Measurements from ENCODE around the gene ACER2. TPM values are rescaled to one million over a fixed set of nuclear protein-coding genes. Genes with fewer than 3 reads are reported as not detected.

Gene ACER2
- total RNA-seq, 1 donor from 2014 or later, result 7.4 TPM

GRCh38 chr9:19485193-19485592, 76.4 kb downstream of the ACER2 start:
- Mint-ChIP-seq H3K9me3 (ENCODE audit: unreplicated experiment) (no peaks in the 10 kb centered on the region), H3K27me3 (ENCODE audit: low read depth, unreplicated experiment) (peaks cover 3% of the 10 kb centered on the region), H3K36me3 (ENCODE audit: low read depth, unreplicated experiment) (no peaks in the 10 kb centered on the region), H3K4me3 (ENCODE audit: unreplicated experiment) (no peak overlapping the region), H3K4me1 (ENCODE audit: low read depth, unreplicated experiment) (peaks cover 4% of the 10 kb centered on the region), H3K27ac (ENCODE audit: unreplicated experiment) (no peak overlapping the region)
- no peak overlapping the region for H2AFZ ChIP-seq (ENCODE audit: low read depth, low read length)
- H3K4me3 ChIP-seq (ENCODE audit: insufficient read depth, low read depth, low read length), result no peak overlapping the region
- no peaks in the 10 kb centered on the region for H4K20me1 ChIP-seq (ENCODE audit: insufficient read depth, low read length)
- DNase-seq (ENCODE audit: low read depth) (no peak), FAIRE-seq (no peak)
- H3K9ac ChIP-seq (ENCODE audit: low read length), result no peak overlapping the region
- no peak overlapping the region for H3K4me2 ChIP-seq (ENCODE audit: low read length)
- H3K4me1 ChIP-seq (ENCODE audit: insufficient read depth, low read length), result no peaks in the 10 kb centered on the region
- H3K36me3 ChIP-seq (ENCODE audit: insufficient read depth, low read length), result no peaks in the 10 kb centered on the region
- no peak overlapping the region for H3K27ac ChIP-seq (ENCODE audit: low read depth, low read length)
- H3K27me3 ChIP-seq (ENCODE audit: insufficient read depth, low read length), result peaks cover 3% of the 10 kb centered on the region
- H3K9me3 ChIP-seq (ENCODE audit: insufficient read depth, low read depth, low read length), result no peaks in the 10 kb centered on the region
- TF ChIP-seq, protein P1, sequence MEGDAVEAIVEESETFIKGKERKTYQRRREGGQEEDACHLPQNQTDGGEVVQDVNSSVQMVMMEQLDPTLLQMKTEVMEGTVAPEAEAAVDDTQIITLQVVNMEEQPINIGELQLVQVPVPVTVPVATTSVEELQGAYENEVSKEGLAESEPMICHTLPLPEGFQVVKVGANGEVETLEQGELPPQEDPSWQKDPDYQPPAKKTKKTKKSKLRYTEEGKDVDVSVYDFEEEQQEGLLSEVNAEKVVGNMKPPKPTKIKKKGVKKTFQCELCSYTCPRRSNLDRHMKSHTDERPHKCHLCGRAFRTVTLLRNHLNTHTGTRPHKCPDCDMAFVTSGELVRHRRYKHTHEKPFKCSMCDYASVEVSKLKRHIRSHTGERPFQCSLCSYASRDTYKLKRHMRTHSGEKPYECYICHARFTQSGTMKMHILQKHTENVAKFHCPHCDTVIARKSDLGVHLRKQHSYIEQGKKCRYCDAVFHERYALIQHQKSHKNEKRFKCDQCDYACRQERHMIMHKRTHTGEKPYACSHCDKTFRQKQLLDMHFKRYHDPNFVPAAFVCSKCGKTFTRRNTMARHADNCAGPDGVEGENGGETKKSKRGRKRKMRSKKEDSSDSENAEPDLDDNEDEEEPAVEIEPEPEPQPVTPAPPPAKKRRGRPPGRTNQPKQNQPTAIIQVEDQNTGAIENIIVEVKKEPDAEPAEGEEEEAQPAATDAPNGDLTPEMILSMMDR (IDR thresholded peaks at IDR 0.05; ENCODE audit: insufficient read depth, low read depth, low read length), result no peak
- no peak for TF ChIP-seq EZH2 (IDR thresholded peaks at IDR 0.05; ENCODE audit: insufficient read depth, low read length)
- H3K79me2 ChIP-seq (ENCODE audit: insufficient read depth, low read length), result no peaks in the 10 kb centered on the region

DNA sequence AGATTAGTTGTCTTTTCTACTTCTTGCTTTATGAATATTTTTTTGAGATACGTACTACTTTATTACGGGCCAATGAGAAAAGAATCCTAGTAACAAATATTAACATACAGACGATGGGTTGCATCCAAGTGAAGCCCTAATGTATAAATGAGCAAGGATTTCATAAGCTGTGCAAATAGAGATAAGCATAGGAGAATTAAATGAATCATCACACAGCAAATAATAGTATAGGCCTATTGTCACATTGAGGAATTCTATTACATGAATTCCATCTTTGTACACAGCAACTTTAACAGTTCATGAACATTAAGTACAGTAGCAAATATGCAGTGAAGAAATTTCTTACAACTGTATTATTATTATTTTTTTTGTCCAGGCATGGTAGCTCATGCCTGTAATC, 78.0 kb downstream of the ACER2 start:
- H3K27ac ChIP-seq (ENCODE audit: low read depth, low read length), result no peak overlapping the region
- no peak overlapping the region for H3K9ac ChIP-seq (ENCODE audit: low read length)

GRCh38 chr9:19488721-19489120, 79.9 kb downstream of the ACER2 start:
- Mint-ChIP-seq H3K4me1 (ENCODE audit: low read depth, unreplicated experiment) (no peaks in the 10 kb centered on the region), H3K9me3 (ENCODE audit: unreplicated experiment) (no peaks in the 10 kb centered on the region), H3K36me3 (ENCODE audit: low read depth, unreplicated experiment) (no peaks in the 10 kb centered on the region), H3K27ac (ENCODE audit: unreplicated experiment) (no peak overlapping the region), H3K27me3 (ENCODE audit: low read depth, unreplicated experiment) (peaks cover 11% of the 10 kb centered on the region), H3K4me3 (ENCODE audit: unreplicated experiment) (no peak overlapping the region)
- H2AFZ ChIP-seq (ENCODE audit: low read depth, low read length), result no peak overlapping the region
- H3K9me3 ChIP-seq (ENCODE audit: insufficient read depth, low read depth, low read length), result no peaks in the 10 kb centered on the region
- no peak overlapping the region for H3K4me2 ChIP-seq (ENCODE audit: low read length)
- H3K27ac ChIP-seq (ENCODE audit: low read depth, low read length), result no peak overlapping the region
- no peak for FAIRE-seq
- no peak for DNase-seq (ENCODE audit: low read depth)
- no peaks in the 10 kb centered on the region for H3K79me2 ChIP-seq (ENCODE audit: insufficient read depth, low read length)
- no peaks in the 10 kb centered on the region for H4K20me1 ChIP-seq (ENCODE audit: insufficient read depth, low read length)
- no peaks in the 10 kb centered on the region for H3K36me3 ChIP-seq (ENCODE audit: insufficient read depth, low read length)
- no peak overlapping the region for H3K9ac ChIP-seq (ENCODE audit: low read length)
- H3K27me3 ChIP-seq (ENCODE audit: insufficient read depth, low read length), result no peaks in the 10 kb centered on the region
- no peak overlapping the region for H3K4me3 ChIP-seq (ENCODE audit: insufficient read depth, low read depth, low read length)
- no peak for TF ChIP-seq EZH2 (IDR thresholded peaks at IDR 0.05; ENCODE audit: insufficient read depth, low read length)
- TF ChIP-seq, protein P1 (IDR thresholded peaks at IDR 0.05; ENCODE audit: insufficient read depth, low read depth, low read length), result no peak
- no peaks in the 10 kb centered on the region for H3K4me1 ChIP-seq (ENCODE audit: insufficient read depth, low read length)

More for the DNA sequence above, 78.0 kb downstream of the ACER2 start:
- FAIRE-seq, result no peak
- peaks cover 3% of the 10 kb centered on the region for H3K27me3 ChIP-seq (ENCODE audit: insufficient read depth, low read length)
- Mint-ChIP-seq H3K27ac (ENCODE audit: unreplicated experiment) (no peak overlapping the region), H3K36me3 (ENCODE audit: low read depth, unreplicated experiment) (no peaks in the 10 kb centered on the region), H3K27me3 (ENCODE audit: low read depth, unreplicated experiment) (peaks cover 3% of the 10 kb centered on the region), H3K9me3 (ENCODE audit: unreplicated experiment) (no peaks in the 10 kb centered on the region), H3K4me1 (ENCODE audit: low read depth, unreplicated experiment) (peaks cover 4% of the 10 kb centered on the region), H3K4me3 (ENCODE audit: unreplicated experiment) (no peak overlapping the region)
- no peak for TF ChIP-seq EZH2 (IDR thresholded peaks at IDR 0.05; ENCODE audit: insufficient read depth, low read length)
- TF ChIP-seq, protein P1 (IDR thresholded peaks at IDR 0.05; ENCODE audit: insufficient read depth, low read depth, low read length), result no peak
- H3K79me2 ChIP-seq (ENCODE audit: insufficient read depth, low read length), result no peaks in the 10 kb centered on the region
- no peaks in the 10 kb centered on the region for H3K9me3 ChIP-seq (ENCODE audit: insufficient read depth, low read depth, low read length)
- no peaks in the 10 kb centered on the region for H4K20me1 ChIP-seq (ENCODE audit: insufficient read depth, low read length)
- no peak overlapping the region for H2AFZ ChIP-seq (ENCODE audit: low read depth, low read length)
- H3K4me1 ChIP-seq (ENCODE audit: insufficient read depth, low read length), result no peaks in the 10 kb centered on the region
- H3K4me2 ChIP-seq (ENCODE audit: low read length), result no peak overlapping the region
- H3K4me3 ChIP-seq (ENCODE audit: insufficient read depth, low read depth, low read length), result no peak overlapping the region
- no peak for DNase-seq (ENCODE audit: low read depth)
- no peaks in the 10 kb centered on the region for H3K36me3 ChIP-seq (ENCODE audit: insufficient read depth, low read length)

Measured in astrocyte (in vitro differentiated cells and primary cell).